HepG2 (cell line): ENCODE results near the gene NKAIN4. TPM values are rescaled to one million over a fixed set of nuclear protein-coding genes. Genes with fewer than 3 reads are reported as not detected.
A peak's percentile ranks its signal among the peaks of the same experiment; 100 is the strongest.

Source experiments
- AHR ChIP-seq: IDR thresholded peaks from 2 replicates; pipeline ENCODE4 v1.6.1; 2018; ENCODE audit warnings: missing genetic modification reagents, missing compliant biosample characterization
- ARNTL ChIP-seq: sonication (generic); formaldehyde crosslinking; IDR thresholded peaks from 2 replicates; pipeline ENCODE4 v1.4.0; 2020; ENCODE audit warnings: mild to moderate bottlenecking, missing genetic modification reagents
- FOXK2 ChIP-seq: fragments of 450-650 bp; IDR thresholded peaks from 2 replicates; pipeline ENCODE4 v1.6.1; 2016
- GABPA ChIP-seq, 2 experiments: IDR thresholded peaks; 2 replicates each; pipeline ENCODE4 v1.6.1; 2011 to 2016; ENCODE audit warnings: low read depth in 2 of 2, low read length in 1 of 2, missing biosample characterization in 1 of 2, missing genetic modification characterization in 1 of 2
- HOXA3 ChIP-seq: sonication (generic); formaldehyde crosslinking; IDR thresholded peaks from 2 replicates; pipeline ENCODE4 v1.5.0; 2020; ENCODE audit warnings: missing genetic modification reagents
- KDM2A ChIP-seq: sonication (generic); formaldehyde crosslinking; IDR thresholded peaks from 2 replicates; pipeline ENCODE4 v1.4.0; 2020; ENCODE audit warnings: low read depth, missing genetic modification reagents, borderline replicate concordance
- KDM5A ChIP-seq: fragments of 200-600 bp; sonication (generic); IDR thresholded peaks from 2 replicates; pipeline ENCODE4 v1.7.0; 2018; ENCODE audit warnings: antibody characterized with exemption, mild to moderate bottlenecking, low read length, borderline replicate concordance
- MED1 ChIP-seq: sonication (generic); formaldehyde crosslinking; IDR thresholded peaks from 2 replicates; pipeline ENCODE4 v1.4.0; 2020; ENCODE audit warnings: missing genetic modification reagents
- MEF2D ChIP-seq: sonication (generic); formaldehyde crosslinking; IDR thresholded peaks from 2 replicates; pipeline ENCODE4 v1.5.1; 2020; ENCODE audit warnings: mild to moderate bottlenecking, missing genetic modification reagents
- ONECUT2 ChIP-seq: sonication (generic); formaldehyde crosslinking; IDR thresholded peaks from 2 replicates; pipeline ENCODE4 v1.4.0; 2020; ENCODE audit warnings: missing genetic modification reagents
- POLR2G ChIP-seq: fragments of 200-400 bp; formaldehyde crosslinking; IDR thresholded peaks from 2 replicates; pipeline ENCODE4 v1.6.1; 2018; ENCODE audit warnings: mild to moderate bottlenecking, low read depth, low read length, moderate library complexity
- SNAI1 ChIP-seq: sonication (generic); formaldehyde crosslinking; IDR thresholded peaks from 2 replicates; pipeline ENCODE4 v1.5.0; 2020; ENCODE audit warnings: mild to moderate bottlenecking, missing genetic modification reagents, borderline replicate concordance
- SRSF4 ChIP-seq: fragments of 200-400 bp; formaldehyde crosslinking; IDR thresholded peaks from one replicate; pipeline ENCODE4 v1.6.1; 2018; ENCODE audit warnings: mild to moderate bottlenecking, low read depth, low read length, moderate library complexity; ENCODE audit not compliant: poor library complexity, severe bottlenecking
- ZFP36L2 ChIP-seq: sonication (generic); formaldehyde crosslinking; IDR thresholded peaks from 2 replicates; pipeline ENCODE4 v1.4.0; 2020; ENCODE audit warnings: missing genetic modification reagents
- ZNF138 ChIP-seq: sonication (generic); formaldehyde crosslinking; IDR thresholded peaks from 2 replicates; pipeline ENCODE4 v1.5.0; 2020; ENCODE audit warnings: mild to moderate bottlenecking, low read depth, missing genetic modification reagents
- ZNF350 ChIP-seq: sonication (generic); formaldehyde crosslinking; IDR thresholded peaks from 2 replicates; pipeline ENCODE4 v1.4.0; 2020; ENCODE audit warnings: mild to moderate bottlenecking, low read depth, missing genetic modification reagents, borderline replicate concordance
- ZNF547 ChIP-seq: sonication (generic); formaldehyde crosslinking; IDR thresholded peaks from 2 replicates; pipeline ENCODE4 v1.5.1; 2020; ENCODE audit warnings: mild to moderate bottlenecking, missing genetic modification reagents
- ZNF687 ChIP-seq: sonication (generic); formaldehyde crosslinking; IDR thresholded peaks from 2 replicates; pipeline ENCODE4 v1.5.1; 2020; ENCODE audit warnings: mild to moderate bottlenecking, missing genetic modification reagents, moderate library complexity
- ZNF792 ChIP-seq: IDR thresholded peaks from 2 replicates; pipeline ENCODE4 v1.6.1; 2016
- ZNF879 ChIP-seq: sonication (generic); formaldehyde crosslinking; IDR thresholded peaks from 2 replicates; pipeline ENCODE4 v1.8.1; 2023; ENCODE audit warnings: missing genetic modification reagents
- polyA plus RNA-seq, 8 experiments: library from polyadenylated mRNA; depleted of rRNA in 3 of 8; stranded (reverse) in 7 of 8; unstranded in 1 of 8; fragments of >200 nt; fragmentation: Illumina TruSeq in 4 of 8; extraction: Trizol in 4 of 8; gene quantifications; 2 replicates each; pipeline versions ENCODE4 v1.2.1 to v1.2.3, GENCODE V29; 2011 to 2016; ENCODE audit warnings: low read depth in 4 of 8, missing spikeins in 1 of 8, mixed read lengths in 1 of 8; ENCODE audit not compliant: insufficient read depth in 1 of 8
- total RNA-seq, 5 experiments: library from RNA; depleted of rRNA; stranded (reverse); fragments of >200 nt; fragmentation: Illumina TruSeq; extraction: Trizol; gene quantifications; 2 replicates each; pipeline ENCODE4 v1.2.3, GENCODE V29; 2016; ENCODE audit warnings: low read depth in 1 of 5

The NKAIN4 gene
- total and polyA plus RNA-seq, 2 of the 13 experiments (the other 11 are each of a cell fraction or from before 2014, with no cell fraction given), result not detected

GRCh38 chr20:63215101-63216040, 38.9 kb downstream of the NKAIN4 start (continued):
- TF ChIP-seq AHR (0 out of 2 replicates have a peak, but pooled peaks have one; percentile 20), KDM2A (CRISPR knock-in tag) (peak; percentile 69; the same call in 1 of the 2 replicates), ZNF879 (CRISPR knock-in tag) (peak; percentile 69; the same call in 1 of the 2 replicates), ZFP36L2 (CRISPR knock-in tag) (no peak), HOXA3 (peak; percentile 64), ZNF687 (CRISPR knock-in tag) (peak; percentile 55), FOXK2 (no peak), GABPA (IDR thresholded peaks at IDR 0.05; ENCODE audit: low read depth, low read length) (peak; percentile 31; the same call in 1 of the 2 replicates), GABPA (CRISPR knock-in tag; IDR thresholded peaks at IDR 0.05; ENCODE audit: low read depth) (peak; percentile 69), ONECUT2 (CRISPR knock-in tag) (0 out of 2 replicates have a peak, but pooled peaks have one; percentile 23), MEF2D (0 out of 2 replicates have a peak, but pooled peaks have one; percentile 54), KDM5A (peak; percentile 46; the same call in 1 of the 2 replicates), ZNF792 (CRISPR knock-in tag) (peak; percentile 5; the same call in 1 of the 2 replicates), POLR2G (peak; percentile 58), ZNF547 (peak; percentile 55; the same call in 1 of the 2 replicates), ZNF350 (CRISPR knock-in tag) (peak; percentile 64; the same call in 1 of the 2 replicates), SNAI1 (CRISPR knock-in tag) (peak; percentile 9; the same call in 1 of the 2 replicates), SRSF4 (no peak), MED1 (CRISPR knock-in tag) (peak; percentile 36), ZNF138 (CRISPR knock-in tag) (0 out of 2 replicates have a peak, but pooled peaks have one; percentile 13), ARNTL (CRISPR knock-in tag) (0 out of 2 replicates have a peak, but pooled peaks have one; percentile 22)
